SIG-M5 (cell line): ENCODE measurements around the gene CCL22.
"Not testable (repeated sequence)": the region's sequence is repeated elsewhere in the genome, so short reads cannot be mapped to it uniquely, and the experiment has no call there.

Experiments used
- DNase-seq: peaks from one replicate; lab custom pipeline; 2025; lab: John Stamatoyannopoulos, UW

Gene CCL22

DNA sequence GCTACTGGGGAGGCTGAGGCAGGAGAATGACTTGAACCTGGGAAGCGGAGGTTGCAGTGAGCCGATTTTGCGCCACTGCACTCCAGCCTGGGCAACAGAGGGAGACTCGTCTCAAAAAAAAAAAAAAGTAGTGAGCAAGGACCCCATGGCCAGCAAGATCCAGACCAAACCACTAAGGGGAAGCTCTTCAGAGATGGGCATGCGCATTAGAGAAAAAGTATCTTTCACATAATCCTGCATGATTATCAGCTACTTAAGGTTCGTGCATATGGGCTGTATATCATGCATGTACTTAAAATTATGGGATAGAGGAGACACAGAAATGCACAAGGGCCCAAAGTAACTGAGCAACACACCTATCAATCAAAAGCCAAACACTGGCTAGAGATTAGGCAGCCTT, 10.7 kb upstream of the CCL22 start:
- DNase-seq: no peak

DNA sequence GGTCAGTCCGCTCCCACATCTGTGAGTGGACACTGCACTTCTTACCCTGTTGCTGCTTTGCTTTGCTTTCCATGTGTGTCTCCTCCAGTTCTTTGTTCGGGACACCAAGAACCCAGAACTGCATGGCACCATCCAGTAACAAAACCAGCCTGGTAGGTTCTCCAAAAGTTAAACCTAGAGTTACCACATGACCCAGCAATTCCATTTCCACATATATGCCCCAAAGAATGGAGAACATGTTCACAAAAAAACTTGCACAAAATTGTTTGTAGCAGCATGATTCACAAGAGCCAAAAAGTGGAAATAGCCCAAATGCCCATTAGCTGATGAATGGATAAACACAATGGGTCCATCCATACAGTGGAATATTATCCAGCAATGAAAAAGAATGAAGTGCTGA, 10.3 kb upstream of the CCL22 start:
- no peak for DNase-seq

DNA sequence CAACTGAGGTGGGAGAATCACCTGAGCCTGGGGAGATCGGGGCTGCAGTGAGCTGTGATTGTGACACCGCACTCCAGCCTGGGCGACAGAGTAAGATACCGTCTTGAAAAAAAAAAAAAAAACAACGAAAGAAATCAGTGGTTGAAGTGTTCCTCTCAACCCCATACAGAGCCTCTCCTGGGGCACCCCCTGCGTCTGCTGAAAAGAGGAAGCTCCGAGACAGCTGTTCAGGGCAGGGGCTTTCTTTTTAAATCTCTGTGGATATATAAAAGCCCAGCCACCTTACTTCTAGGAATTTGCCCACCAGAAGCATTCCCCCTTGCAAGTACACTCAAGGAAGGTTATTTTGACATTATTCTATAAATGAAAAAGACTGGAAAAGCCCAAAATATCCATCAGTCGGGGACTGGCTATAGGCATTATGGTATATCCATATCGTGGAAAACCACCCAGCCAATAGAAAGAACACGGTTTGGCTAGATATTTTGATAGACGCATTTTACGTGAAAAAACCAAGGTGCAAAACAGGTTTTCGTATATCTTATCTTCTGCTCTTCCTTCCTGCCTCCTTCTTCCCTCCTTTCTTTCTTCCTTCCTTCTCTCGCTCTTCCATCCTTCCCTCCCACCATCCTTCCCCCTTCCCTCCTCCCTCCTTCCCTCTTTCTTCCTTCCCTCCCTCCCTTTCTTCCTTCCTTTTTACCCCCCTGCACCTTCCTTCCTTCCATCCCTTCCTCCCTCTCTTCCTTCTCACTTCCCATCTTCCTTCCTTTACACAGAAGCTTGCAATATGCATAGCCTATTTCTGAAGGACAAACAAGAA, 9.2 kb upstream of the CCL22 start:
- no peak for DNase-seq

DNA sequence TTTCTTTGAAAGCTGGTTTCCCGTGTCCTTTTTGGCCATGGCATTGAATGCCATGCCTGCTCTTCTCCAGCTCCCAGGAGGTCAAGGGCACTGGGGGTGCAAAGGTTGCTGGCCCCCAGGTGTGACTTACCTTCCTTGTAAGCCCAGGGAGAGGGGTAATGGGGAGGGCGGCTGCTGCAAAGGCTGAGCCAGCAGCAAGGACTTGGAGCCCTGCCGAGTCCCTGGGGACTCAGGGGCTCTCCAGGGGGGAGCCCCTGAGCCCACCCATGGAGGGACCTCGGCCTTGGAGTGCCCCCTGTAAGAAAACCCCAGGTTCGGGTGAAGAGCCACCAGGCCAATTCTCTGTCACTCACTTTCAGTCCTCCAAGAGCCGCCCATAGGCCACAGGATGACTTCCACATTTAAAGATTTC, 5.9 kb upstream of the CCL22 start:
- DNase-seq: no peak

DNA sequence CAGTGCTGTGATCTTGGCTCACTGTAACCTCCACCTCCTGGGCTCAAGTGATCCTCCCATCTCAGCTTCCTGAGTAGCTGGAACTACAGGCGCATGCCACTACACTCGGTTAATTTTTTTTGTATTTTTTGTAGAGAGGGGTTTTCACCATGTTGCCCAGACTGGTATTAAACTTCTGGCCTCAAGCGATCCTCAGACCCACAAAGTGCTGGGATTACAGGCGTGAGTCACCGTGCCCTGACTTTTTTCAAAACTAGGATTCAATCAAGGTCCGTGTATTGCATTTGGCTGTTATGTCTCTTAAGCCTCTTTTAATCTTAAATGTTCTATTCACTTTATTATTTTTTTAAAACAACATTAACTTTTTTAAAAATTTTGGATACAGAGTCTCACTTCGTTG, 4.3 kb upstream of the CCL22 start:
- DNase-seq: no peak

DNA sequence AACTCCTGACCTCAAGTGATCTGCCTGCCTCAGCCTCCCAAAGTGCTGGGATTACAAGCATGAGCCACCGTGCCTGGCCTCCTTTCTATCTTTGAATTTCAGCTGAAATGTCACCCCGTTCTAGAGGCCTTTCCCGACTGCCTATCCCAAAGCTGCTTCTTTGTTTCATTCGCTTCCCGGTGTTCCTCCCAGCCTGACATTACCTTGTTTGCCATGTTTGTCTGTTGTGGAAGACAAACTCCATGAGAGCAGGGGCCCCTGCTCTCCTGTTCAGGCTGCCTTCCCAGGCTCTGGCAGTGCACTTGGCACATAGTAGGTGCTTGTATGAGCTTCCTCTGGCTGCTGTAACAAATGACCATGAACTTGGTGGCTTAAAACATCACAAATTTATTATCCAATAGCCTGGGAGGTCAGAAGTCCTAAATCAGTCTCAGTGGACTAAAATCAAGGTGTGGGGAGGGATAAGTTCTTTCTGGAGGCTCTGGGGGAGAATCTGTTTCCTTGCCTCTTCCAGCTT, 2.6 kb upstream of the CCL22 start:
- DNase-seq: no peak

DNA sequence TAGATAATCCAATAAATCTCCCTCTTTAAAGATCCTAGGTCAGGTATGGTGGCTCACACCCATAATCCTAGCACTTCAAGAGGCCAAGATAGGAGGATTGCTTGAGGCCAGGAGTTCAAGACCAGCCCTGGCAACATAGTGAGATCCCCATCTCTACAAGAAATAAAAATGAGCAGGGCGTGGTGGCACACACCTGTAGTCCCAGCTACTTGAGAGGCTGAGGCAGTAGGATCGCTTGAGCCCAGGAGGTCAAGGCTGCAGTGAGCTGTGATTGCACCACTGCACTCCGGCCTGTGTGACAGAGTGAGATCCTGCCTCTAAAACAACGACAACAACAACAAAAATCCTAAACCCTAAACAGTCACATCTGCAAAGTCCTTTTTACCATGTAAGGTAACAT, 2.0 kb upstream of the CCL22 start:
- DNase-seq: no peak

DNA sequence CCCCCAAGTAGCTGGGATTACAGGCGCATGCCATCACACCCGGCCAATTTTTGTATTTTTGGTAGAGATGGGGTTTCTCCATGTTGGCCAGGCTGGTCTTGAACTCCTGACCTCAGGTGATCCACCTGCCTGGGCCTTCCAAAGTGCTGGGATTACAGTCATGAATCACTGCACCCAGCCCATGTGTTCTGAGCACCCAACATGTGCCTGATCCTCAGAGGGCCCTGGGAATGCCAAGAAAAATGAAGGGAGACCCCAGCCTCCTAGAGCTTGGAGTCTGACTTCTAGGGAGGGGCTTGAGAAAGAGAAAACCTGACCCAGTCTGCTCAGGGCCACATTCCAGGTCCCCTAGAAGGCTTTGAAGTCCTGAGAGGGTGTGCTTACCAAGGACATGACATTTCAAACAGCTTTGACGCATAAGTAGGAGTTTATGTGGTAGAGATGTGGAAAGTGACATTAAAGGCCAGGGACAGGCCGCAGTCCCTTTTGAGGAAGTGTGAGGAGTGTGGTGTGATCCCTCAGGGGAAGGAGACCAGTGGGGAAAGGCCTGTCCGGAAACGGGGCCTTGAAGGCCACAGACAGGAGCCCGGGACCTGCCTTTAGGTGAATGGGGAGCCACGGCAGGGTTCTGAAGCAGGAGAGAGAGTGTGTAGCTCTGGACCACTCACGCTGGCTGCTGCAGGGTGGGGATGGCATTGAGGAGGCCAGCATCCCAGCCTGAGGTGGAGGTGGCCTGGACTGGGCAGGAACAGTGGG, 1.1 kb upstream of the CCL22 start:
- no peak for DNase-seq

DNA sequence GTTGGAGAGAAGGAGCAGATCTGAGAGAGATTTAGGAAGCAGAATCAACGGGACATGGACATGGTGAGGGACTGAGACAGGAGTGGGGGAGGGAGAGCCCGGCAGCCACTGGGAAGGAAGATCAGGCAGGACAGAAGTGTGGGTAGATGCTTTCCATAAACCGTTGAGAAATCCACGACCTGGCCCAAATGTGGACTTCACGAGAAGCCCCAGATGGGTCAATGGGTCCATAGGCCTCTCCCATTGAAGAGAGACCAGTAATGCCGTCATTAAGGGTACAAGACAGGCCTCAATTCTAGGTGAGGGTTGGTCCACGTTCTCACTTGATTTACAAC, 530 bp upstream of the CCL22 start:
- DNase-seq: no peak

DNA sequence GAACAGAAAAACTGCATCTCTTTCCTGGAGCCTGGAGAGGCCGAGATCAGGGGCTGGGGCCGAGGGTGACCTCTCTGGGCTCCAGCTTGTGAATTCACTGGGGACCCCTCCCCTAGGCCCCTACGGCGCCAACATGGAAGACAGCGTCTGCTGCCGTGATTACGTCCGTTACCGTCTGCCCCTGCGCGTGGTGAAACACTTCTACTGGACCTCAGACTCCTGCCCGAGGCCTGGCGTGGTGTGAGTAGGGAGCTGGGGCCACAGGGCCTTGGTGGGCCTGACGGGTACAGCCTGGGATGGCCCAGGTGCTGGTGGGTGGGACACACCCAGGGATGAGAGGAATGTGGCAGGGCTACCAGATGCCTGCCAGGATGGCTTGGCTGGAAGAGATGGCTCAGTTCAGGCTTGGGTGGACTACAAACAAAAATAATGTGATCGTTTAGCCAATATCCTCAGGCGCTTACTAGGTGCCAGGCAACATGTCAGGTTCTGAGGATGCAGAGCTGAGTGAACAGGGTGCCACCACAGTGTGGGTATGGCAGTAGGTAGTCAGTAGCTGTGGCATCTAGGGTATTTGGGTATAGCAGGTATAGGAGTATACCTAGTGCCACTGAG, 1.8 kb downstream of the CCL22 start:
- no peak for DNase-seq

DNA sequence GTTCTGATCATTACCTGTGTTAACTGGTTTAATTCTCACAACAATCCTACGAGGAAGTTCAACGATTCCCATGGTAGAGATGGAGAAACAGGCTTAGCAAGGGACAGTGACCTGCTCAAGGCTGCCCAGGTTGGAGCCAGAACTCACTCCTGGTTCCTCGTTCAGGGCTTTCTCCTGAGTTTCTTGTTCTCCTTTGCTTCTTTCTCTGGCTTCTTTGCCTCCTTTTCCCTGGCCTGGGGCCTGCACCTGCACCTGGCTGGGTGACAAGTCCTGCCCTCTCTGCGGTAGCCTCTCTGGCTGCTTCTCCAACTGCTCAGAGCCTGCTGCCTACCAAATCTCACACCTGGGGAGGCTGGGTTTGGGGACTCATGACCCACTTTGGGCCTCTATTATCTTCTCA, 2.8 kb downstream of the CCL22 start:
- no peak for DNase-seq

DNA sequence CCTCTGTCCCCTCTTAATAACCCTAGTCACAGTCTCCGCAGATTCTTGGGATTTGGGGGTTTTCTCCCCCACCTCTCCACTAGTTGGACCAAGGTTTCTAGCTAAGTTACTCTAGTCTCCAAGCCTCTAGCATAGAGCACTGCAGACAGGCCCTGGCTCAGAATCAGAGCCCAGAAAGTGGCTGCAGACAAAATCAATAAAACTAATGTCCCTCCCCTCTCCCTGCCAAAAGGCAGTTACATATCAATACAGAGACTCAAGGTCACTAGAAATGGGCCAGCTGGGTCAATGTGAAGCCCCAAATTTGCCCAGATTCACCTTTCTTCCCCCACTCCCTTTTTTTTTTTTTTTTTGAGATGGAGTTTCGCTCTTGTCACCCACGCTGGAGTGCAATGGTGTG, 5.6 kb downstream of the CCL22 start:
- DNase-seq: no peak

DNA sequence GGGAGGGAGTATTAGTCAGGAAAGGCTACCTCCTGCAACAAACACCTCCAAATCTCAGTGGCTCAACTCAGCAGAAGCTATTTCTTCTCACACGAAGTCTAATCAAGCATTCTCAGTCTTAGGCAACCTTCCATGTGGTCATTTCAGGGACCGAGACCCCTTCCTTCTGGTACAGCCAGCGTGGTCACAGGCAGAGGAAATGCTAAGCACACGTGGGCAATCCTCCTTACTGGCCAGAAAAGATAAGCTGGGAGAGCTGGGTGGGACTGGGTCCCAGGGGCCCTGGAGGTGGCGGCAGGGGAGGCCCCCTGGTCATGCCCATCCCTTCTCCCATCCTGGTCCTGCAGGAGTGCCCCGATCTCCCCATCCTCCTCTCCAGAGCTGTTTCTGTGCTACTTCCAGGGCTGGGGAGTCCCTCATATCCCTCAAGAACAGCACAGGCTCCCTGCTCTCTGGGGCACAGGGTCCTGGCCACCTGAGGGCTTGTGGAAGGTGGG, 8.0 kb downstream of the CCL22 start:
- DNase-seq: no peak

DNA sequence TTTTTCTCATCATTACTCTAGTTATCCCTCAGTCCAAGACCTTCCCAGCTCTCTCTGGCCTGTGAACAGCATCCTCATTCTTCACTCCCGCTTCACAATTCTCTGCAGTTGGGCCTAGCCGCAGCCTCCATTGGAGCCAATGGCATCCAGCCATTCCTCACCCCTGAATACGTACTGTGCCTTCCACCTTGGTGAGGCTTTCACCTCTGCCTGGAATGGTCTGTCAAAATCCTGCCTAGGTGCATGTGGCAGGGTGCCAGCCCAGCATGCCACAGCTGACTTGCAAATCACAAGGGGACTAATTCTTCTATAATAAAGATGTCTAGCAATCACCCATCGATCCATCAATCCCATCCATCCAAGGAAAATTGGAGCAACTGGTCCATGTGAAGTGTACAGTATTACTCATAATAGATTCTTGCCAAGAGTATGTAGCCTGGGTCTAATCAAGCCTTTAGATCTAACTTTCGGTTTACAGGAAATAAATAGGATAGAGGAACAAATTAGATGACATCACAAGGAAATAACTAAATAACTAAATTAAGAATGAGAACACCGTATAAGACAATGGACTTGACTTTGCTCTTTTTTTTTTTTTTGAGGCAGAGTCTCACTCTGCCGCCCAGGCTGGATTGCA, 8.7 kb downstream of the CCL22 start:
- DNase-seq: no peak

DNA sequence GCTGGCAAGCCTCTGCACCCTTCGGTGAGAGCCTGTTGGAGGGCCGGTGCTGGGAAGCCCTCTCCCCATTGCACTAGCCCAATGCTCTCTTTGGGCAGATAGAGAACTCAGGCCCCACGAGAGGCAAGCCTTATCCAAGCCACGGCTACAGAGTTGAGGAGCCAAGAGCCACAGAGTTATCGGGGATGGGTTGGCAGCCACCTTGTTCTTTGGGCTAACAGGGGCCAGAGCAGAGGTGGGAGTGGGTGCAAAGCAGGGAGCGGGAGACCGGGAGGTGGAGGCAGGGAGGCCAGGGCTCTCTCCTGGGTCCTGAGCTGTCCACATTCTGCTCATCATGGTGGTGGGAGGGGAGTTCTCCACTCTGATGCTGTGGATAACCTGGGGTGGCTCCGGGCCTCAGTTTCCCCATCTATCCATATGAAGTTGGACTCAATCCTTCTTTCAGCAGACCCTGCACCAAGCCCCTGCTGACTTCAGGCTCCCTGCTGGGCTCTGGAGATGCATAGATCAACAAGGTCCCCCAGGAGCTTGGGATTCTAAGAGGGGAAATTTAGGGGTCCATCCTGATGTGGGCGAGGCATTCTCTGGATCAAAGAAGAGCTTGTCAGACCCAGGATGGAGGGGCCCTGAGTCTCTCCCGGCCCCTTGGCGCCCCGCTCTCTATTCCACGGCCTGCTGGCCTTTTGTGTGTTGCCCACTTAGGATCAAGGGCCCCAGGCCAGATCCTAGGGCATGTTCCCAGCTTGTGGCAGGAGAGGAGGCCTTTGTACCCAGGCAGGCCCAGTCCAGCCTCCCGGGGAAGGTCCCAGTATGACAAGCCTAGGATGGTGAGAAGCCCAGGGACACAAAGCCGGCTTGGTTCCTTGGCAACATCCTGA, 13.2 kb downstream of the CCL22 start:
- DNase-seq: no peak

DNA sequence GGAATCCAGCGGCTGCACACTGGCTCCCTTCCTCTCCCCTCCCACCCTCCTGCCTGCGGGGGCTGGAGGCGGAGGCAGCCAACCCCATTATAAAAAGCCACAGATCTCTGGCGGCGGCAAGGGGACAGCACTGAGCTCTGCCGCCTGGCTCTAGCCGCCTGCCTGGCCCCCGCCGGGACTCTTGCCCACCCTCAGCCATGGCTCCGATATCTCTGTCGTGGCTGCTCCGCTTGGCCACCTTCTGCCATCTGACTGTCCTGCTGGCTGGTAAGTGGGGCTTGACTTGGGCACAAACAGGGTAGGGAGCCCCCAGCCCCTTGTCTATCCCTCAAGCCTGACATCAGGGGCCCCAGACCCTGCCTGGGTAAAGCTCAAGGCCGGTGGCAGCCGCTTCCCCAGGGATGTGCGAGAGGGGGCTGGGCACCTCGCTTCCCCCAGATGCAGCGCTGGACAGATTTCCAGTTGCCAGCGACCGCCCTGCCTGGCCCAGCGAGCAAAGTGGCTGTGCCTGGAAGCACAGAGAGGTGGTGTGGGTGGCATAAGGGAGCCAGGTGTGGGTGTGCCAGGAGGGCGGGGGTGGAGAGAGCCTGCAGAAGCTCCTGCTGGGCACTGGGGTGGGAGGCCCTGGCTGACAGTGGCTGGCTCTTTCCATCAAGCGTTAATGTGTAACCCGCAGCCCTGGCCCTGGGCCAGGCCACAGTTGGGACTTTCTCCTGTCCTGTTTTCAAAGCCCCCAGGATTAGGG, 14.0 kb downstream of the CCL22 start, which contains the start of gene CX3CL1:
Gene CX3CL1, plus strand, starts transcription at position 119 of the 745 bp plus-strand sequence. Its CDS starts 79 bp downstream, at position 198.
- DNase-seq: no peak

DNA sequence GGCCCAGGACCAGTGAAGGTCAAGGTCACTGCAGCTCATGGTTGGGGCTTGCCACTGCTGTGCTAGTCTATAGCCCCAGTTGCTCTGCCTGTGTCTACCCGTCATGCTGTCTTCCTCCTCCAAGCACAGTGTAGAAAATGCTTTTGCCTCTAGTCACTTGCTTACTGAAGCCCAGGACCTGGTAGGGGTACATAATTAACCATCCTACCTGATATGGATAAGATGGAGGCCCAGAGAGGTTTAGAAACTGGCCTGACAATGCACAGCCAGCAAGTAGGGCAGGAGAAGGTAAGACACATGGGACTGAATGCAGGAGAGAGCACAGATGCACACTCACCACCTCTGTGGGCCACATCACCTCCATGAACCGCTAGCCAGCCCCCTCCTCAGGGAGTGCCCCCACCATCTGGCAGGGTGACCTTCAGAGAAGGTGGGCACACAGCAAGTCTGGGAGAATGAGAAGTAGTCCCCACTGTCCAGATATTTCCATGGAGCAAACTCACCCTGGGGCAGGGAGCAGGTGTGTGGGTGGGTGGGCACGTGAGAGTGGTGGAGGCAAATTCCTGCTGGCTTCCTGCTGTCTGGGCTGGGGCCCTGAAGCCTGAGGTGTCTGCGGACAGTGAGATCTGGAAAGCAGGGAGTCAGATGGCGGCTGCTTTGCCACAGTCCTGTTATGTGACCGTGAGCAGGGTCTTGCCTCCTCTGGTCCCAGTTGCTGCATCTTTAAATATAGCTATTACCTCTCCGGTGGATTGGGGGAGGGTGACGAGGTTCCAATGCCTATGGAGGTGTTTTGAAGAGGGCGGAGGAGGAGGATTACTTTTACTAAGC, 14.7 kb downstream of the CCL22 start:
- DNase-seq: no peak

DNA sequence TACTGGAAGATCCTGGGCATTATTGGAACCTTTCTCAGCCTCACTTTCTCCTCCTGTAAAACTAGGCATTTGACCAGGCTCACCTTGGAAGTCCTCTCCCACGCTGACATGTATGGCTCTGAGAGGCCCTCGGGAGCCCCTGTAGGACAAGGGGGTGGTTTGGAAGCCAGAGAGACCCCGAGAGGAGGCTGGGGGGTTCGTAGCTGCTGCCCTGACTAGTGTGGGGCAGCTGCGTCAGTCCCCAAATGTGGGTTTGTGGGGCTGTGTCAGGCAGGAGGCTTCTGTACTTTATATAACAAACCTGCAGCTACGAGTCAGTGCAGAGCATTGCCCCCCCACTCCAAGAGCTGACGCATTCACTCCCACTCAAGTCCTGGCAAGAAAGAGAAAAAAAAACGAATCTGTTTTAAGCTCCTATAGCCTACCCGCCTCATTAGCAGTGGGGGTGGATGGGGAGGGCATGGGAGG, 15.5 kb downstream of the CCL22 start:
- DNase-seq: no peak

DNA sequence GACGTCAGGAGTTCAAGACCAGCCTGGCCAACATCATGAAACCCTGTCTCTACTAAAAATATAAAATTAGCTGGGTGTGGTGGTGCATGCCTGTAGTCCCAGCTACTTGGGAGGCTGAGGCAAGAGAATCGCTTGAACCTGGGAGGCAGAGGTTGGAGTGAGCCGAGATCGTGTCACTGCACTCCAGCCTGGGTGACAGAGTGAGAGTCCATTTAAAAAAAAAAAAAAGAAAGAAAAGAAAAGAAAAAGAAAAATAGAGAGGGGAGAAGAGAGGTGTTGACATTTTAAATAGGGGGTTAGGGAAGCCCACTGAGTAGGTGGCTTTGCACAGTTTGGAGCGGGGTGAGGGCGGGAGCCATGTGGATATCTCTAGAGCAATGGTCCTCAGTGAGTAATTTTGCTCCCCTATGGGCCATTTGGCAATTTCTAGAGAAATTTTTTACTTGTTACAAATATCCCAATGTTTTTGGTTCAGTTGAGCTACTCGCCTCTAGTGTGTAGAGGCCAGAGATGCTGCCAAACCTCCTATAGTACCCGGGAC, 16.4 kb downstream of the CCL22 start:
- DNase-seq: not testable (repeated sequence)
